ENCODE data around the gene FOLR1. TPM values are rescaled to one million over a fixed set of nuclear protein-coding genes. Genes with fewer than 3 reads are reported as not detected.
A peak's percentile ranks its signal among the peaks of the same experiment; 100 is the strongest.

FOLR1 gene
- total and polyA plus RNA-seq, 9 of the 15 experiments (the other 6 are each of a cell fraction or from before 2014, with no cell fraction given), result 0.22 to 2.3 (median 1.0) TPM

GRCh38 chr11:72243173-72244059 is 51.5 kb downstream of the FOLR1 start:
- intact Hi-C loops (cut with micrococcal nuclease), result no loop called here
- H3K4me3 ChIP-seq, result no peak overlapping the region
- no peaks in the 10 kb centered on the region for H3K9me3 ChIP-seq (replicated peaks; ENCODE audit: control insufficient read depth, insufficient read depth, low read depth, low read length)
- H3K36me3 ChIP-seq (ENCODE audit: control insufficient read depth, insufficient read depth, low read length), result peaks cover 3% of the 10 kb centered on the region; the same call in 1 of the 3 replicates
- H3K27ac ChIP-seq (ENCODE audit: extremely low read depth, low read depth, low read length), result no peak overlapping the region
- ATAC-seq (no peak), FAIRE-seq (no peak), DNase-seq (ENCODE audit: extremely low read depth in 1 of 4, low spot score in 3 of 4) (no peak)
- peaks cover 25 to 34% of the 10 kb centered on the region in 2 experiments for H3K27me3 ChIP-seq (ENCODE audit: control insufficient read depth in 2 of 2, insufficient read depth in 2 of 2, low read length in 2 of 2)
- no peak overlapping the region for H2AFZ ChIP-seq (ENCODE audit: low read depth, low read length)
- H3K4me2 ChIP-seq (ENCODE audit: insufficient read depth, low read length), result no peak overlapping the region
- in situ Hi-C loops (cut with MboI), result no loop called here
- ChIA-PET CTCF (ENCODE audit: low intra/inter-chr PET ratio) (interaction anchor here (0.7 kb wide), 1 partner anchor 19 kb away, joined by 3 read pairs; no protein-coding TSS in a partner anchor), POLR2A (interaction anchor here (0.6 kb wide), 1 partner anchor 176 kb away, joined by 4 read pairs; no protein-coding TSS in a partner anchor)
- no peaks in the 10 kb centered on the region for H3K9me1 ChIP-seq (ENCODE audit: control insufficient read depth, insufficient read depth, low read length)
- WGBS (ENCODE audit: insufficient coverage, low coverage, missing lambda C conversion rate), result 74% methylated on average over 21 of the region's 58 CpGs
- H3K9ac ChIP-seq (ENCODE audit: insufficient read depth in 1 of 2, low read depth in 2 of 2, low read length in 2 of 2), result no peak overlapping the region
- no TSS peak for BruUV-seq (replicated peaks)
- H3K79me2 ChIP-seq (ENCODE audit: control insufficient read depth, insufficient read depth, low read length), result no peaks in the 10 kb centered on the region
- peaks cover 0 to 26% of the 10 kb centered on the region in 2 experiments; a peak in 2 of 5 replicates for H3K4me1 ChIP-seq (replicated peaks in 1 of 2; ENCODE audit: control insufficient read depth in 2 of 2, insufficient read depth in 2 of 2, low read length in 2 of 2)
- TF ChIP-seq ZBTB33 (CRISPR knock-in tag; IDR thresholded peaks at IDR 0.05) (peak; percentile 64; the same call in 1 of the 2 replicates), CAMTA2 (CRISPR knock-in tag; conservative IDR thresholded peaks at IDR 0.05) (no peak)
- no peaks in the 10 kb centered on the region for H4K20me1 ChIP-seq (replicated peaks; ENCODE audit: control insufficient read depth, insufficient read depth, low read length)

All from K562 (cell line).